ENCODE results near the gene CALR3.

CALR3 gene

DNA sequence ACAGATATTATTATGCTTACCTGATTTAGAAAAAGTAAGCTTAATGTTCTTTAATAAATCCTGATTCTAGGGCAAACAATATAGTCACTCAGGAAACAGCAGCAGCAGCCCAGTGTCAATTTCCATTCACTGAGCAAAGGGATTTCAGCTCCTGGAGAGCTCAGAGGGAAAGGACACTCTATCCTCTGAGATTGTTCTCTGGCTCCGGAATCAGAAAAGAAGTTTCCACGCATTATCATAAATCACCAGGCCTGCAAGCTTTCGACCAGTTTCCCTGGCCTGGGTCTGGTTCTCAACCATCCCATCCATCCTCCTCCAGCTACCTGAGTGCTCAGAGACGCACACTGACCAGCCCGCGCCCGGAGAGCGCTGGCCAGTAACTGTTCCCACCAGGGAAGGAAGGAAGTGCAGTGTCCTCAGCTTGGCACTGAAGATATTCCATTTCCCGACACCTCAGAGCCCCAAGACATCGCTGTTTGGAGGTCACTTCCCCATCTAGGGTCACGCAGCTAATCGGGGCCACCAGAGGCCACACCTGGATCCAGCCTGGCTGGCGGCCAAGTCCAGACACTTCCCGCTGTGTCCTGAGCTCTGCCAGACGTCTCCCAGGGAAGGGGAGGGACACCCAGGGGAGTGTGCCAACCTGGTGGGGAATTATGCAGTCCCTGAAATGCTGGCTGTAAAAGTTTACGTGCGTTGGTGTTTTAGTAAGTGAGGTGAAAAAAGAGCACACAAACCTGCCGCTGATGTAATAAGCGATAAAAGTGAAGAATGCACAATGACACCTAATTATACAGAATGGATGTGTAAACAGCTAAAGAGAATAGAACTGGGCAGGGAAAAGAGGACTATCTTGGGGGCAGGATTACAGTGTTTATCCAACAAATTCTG, 53.3 kb downstream of the CALR3 start:
- FAIRE-seq (no peak), DNase-seq (ENCODE audit: insufficient read length, low spot score) (no peak)
- TF ChIP-seq, protein P1, sequence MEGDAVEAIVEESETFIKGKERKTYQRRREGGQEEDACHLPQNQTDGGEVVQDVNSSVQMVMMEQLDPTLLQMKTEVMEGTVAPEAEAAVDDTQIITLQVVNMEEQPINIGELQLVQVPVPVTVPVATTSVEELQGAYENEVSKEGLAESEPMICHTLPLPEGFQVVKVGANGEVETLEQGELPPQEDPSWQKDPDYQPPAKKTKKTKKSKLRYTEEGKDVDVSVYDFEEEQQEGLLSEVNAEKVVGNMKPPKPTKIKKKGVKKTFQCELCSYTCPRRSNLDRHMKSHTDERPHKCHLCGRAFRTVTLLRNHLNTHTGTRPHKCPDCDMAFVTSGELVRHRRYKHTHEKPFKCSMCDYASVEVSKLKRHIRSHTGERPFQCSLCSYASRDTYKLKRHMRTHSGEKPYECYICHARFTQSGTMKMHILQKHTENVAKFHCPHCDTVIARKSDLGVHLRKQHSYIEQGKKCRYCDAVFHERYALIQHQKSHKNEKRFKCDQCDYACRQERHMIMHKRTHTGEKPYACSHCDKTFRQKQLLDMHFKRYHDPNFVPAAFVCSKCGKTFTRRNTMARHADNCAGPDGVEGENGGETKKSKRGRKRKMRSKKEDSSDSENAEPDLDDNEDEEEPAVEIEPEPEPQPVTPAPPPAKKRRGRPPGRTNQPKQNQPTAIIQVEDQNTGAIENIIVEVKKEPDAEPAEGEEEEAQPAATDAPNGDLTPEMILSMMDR (IDR thresholded peaks at IDR 0.05; ENCODE audit: insufficient read depth, missing control alignments), result no peak

DNA sequence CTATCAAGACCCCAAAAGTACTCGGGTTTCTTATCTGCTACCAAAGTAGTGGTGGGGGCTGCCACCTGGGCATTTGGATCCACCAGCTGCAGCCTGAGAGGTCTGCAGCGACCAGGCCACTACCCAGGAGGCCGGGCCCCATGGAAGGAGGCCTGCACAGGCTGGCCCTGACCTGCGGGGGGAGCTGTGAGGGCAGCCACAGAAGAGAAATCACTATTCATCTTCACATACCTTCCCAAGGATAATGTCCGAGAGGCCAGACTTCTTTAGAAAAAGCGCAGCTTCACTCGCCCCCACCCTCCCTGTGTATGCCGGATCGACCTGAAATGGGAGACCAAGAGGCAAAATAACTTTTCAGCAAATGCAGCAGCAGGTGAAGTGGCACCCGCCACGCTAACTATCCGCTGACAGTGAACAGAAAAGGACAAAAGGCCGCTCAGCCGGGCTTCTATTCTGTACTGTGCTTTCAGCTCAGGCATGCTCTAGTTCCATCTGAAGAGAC, 54.3 kb downstream of the CALR3 start:
- no peak for FAIRE-seq
- DNase-seq (ENCODE audit: insufficient read length, low spot score), result peak; percentile 49
- TF ChIP-seq, protein P1 (IDR thresholded peaks at IDR 0.05; ENCODE audit: insufficient read depth, missing control alignments), result peak; percentile 54

DNA sequence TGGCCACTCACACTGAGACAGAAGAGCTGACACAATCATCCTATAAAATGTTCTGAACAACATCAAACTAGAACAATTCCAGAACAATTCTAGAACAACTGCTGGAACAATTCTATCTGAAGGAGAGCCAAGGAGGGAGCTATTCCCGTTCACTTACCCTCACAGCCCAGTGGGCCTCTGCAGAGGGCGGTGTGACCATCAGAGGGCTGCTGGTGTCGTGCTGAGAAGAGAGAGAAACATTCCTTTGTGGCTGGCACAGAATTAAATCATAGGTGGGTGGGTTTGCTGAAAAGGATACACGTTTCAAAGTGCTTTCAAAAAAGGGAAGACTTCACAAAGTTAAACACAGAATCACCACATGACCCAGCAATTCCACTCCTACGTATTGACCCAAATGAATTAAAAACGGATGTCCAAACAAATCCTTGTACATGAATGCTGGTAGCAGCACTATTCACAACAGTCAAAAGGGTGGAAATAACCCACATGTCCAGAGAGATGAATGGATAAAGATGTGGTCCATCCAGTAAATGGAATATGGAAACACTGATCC, 59.1 kb downstream of the CALR3 start:
- DNase-seq (ENCODE audit: insufficient read length, low spot score), result no peak
- TF ChIP-seq, protein P1 (IDR thresholded peaks at IDR 0.05; ENCODE audit: insufficient read depth, missing control alignments), result no peak
- FAIRE-seq, result no peak

DNA sequence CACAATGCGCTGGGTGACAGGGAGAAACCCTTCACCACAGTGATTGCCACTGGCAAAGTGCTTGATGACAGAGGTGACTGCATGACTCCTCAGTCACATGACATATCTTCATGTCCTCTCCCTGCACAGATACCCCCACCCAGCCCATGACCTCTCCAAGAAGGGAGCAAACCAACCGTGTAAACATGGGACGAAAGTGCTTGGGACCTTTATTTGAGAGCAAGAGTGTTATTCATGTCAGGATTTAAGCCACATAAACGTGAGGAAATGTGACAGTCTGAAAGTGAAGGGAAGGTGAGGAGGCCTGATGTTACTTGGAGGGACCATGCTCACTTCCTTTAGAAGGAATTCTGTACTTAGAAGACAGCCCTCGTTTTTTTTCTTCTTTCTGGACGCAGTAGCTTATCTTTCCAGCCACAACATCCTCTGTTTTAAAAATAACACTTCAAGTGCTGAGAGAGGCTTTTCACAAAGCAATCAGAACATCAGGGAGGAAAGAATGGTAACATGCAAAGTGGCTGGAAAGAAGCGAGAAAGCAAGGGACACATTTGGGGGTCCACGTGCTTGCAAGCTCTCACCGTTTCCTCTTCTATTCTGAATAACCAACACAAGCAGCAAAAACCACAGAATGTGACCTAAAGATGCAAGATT, 59.8 kb downstream of the CALR3 start:
- no peak for DNase-seq (ENCODE audit: insufficient read length, low spot score)
- TF ChIP-seq, protein P1 (IDR thresholded peaks at IDR 0.05; ENCODE audit: insufficient read depth, missing control alignments), result no peak
- no peak for FAIRE-seq

DNA sequence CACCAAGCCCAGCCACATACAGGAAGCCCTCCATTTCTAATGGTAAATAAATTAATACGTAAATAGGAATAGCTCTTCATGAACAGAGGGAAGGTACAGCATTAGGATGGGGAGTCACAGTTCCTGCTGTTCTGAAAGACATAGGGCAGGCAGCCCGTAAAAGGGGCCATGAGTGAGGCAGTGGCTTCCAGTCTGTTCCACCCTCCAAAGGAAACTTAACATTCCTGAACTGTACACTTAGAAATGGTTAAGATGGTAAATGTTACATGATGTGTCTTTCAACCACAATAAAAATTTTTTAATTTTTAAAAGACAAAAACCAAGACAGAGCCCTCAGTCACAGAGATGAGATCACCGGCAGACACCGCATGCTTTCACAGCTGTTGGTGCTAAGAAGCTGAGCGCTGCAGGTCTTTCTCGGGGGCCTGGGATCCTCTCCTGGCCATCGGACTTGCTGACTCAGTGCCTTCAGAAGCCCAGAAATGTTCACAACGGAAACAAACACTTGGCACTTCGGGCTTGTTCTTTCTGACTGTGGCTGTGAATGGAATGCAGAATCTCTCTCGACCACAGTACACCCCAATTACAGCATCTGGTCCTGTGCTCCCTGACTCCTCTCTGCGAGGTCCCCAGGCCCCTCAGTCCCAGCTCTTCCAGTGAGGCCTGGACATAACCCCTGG, 60.6 kb downstream of the CALR3 start:
- TF ChIP-seq, protein P1 (IDR thresholded peaks at IDR 0.05; ENCODE audit: insufficient read depth, missing control alignments), result no peak
- no peak for FAIRE-seq

DNA sequence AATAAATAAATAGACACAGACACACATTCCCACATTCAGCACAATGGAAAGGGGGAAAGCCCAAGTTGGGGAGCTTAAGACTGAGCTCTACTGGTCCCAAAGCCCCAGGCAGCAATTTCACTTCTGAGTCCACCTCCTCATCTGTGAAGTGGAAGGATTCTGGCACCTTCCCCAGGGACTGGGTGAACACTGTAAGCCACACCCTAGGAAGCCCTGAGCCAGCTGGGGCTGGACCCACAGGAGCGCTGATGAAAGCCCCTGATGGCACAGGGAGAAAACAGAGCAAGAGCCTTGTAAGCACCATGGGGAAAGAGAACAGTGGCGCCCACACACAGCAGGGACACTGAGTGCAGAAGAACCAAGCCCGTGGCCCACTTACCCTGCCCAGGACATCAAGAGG, 62.0 kb downstream of the CALR3 start:
- TF ChIP-seq, protein P1 (IDR thresholded peaks at IDR 0.05; ENCODE audit: insufficient read depth, missing control alignments), result no peak
- DNase-seq (ENCODE audit: insufficient read length, low spot score), result no peak
- FAIRE-seq, result no peak

More for the DNA sequence above, 60.6 kb downstream of the CALR3 start:
- no peak for DNase-seq (ENCODE audit: insufficient read length, low spot score)
